H1 (cell line): ENCODE measurements around the gene ADAD2. TPM values are rescaled to one million over a fixed set of nuclear protein-coding genes. Genes with fewer than 3 reads are reported as not detected.

Experiments
- CTCF ChIA-PET: fragments of 300-600 bp; sonication (Branson Sonifier 250); formaldehyde crosslinking; loops from one replicate; lab custom pipeline; 2021; ENCODE audit not compliant: partially characterized antibody; lab: Charles Lee
- POLR2A ChIA-PET: fragments of 300-600 bp; sonication (Branson Sonifier 250); formaldehyde crosslinking; loops from one replicate; lab custom pipeline; 2021; ENCODE audit warnings: inconsistent platforms; ENCODE audit not compliant: partially characterized antibody; lab: Charles Lee
- DNase-seq, 2 experiments: peaks; one replicate each; pipeline versions ENCODE4 v3.0.0 to v3.0.0-alpha.2; 2010 to 2022; ENCODE audit warnings: low spot score in 2 of 2, low read depth in 1 of 2, mixed read lengths in 1 of 2
- FAIRE-seq: peaks from 2 replicates; lab custom pipeline; 2011; peaks lifted over from hg19 to GRCh38; lab: Jason Lieb, UNC
- H2AFZ ChIP-seq: 2 replicates; pipeline ENCODE4 v1.8.1; 2012; ENCODE audit warnings: low read length, inconsistent platforms
- H2AK5ac ChIP-seq: 2 replicates; pipeline ENCODE4 v1.6.1; 2013; ENCODE audit warnings: low read depth, low read length
- H2BK120ac ChIP-seq: replicated peaks from 2 replicates; pipeline ENCODE3; 2013; ENCODE audit warnings: low read depth, low read length, inconsistent platforms
- H2BK12ac ChIP-seq: 2 replicates; pipeline ENCODE4 v1.6.1; 2013; ENCODE audit warnings: low read depth, low read length
- H2BK15ac ChIP-seq: 2 replicates; pipeline ENCODE4 v1.6.1; 2013; ENCODE audit warnings: low read length
- H2BK20ac ChIP-seq: 2 replicates; pipeline ENCODE4 v1.6.1; 2013; ENCODE audit warnings: low read length
- H2BK5ac ChIP-seq: 2 replicates; pipeline ENCODE4 v1.6.1; 2013; ENCODE audit warnings: low read depth, low read length
- H3K14ac ChIP-seq: 2 replicates; pipeline ENCODE4 v1.6.1; 2013; ENCODE audit warnings: inconsistent platforms; ENCODE audit not compliant: insufficient read length
- H3K18ac ChIP-seq: 2 replicates; pipeline ENCODE4 v1.6.1; 2013; ENCODE audit warnings: low read length; ENCODE audit errors: extremely low read depth
- H3K23ac ChIP-seq: 2 replicates; pipeline ENCODE4 v1.6.1; 2013; ENCODE audit warnings: inconsistent platforms; ENCODE audit not compliant: insufficient read length
- H3K23me2 ChIP-seq: 2 replicates; pipeline ENCODE4 v1.6.1; 2013; ENCODE audit warnings: low read depth, low read length
- H3K27ac ChIP-seq: 2 replicates; pipeline ENCODE4 v1.6.1; 2011; ENCODE audit warnings: low read depth, low read length, inconsistent platforms
- H3K27me3 ChIP-seq, 4 experiments: replicated peaks in 1 of 4; 1 replicate in 1 of 4; 2 replicates in 3 of 4; pipeline versions ENCODE4 v1.6.1 to v1.8.1; 2011 to 2013; ENCODE audit warnings: low read length in 3 of 4, mild to moderate bottlenecking in 3 of 4, inconsistent platforms in 2 of 4, mixed read lengths in 2 of 4, moderate library complexity in 1 of 4; ENCODE audit not compliant: control insufficient read depth in 3 of 4, insufficient read depth in 3 of 4; ENCODE audit errors: extremely low read depth in 1 of 4
- H3K36me3 ChIP-seq, 4 experiments: 2 replicates each; pipeline versions ENCODE4 v1.6.1 to v1.8.1; 2011 to 2013; ENCODE audit warnings: mild to moderate bottlenecking in 4 of 4, low read length in 3 of 4, moderate library complexity in 2 of 4, control low read depth in 1 of 4, inconsistent platforms in 1 of 4; ENCODE audit not compliant: insufficient read depth in 4 of 4, control insufficient read depth in 2 of 4
- H3K4ac ChIP-seq: replicated peaks from 2 replicates; pipeline ENCODE3; 2013; ENCODE audit warnings: low read length, low read depth, mixed read lengths, inconsistent platforms; ENCODE audit not compliant: insufficient read length
- H3K4me1 ChIP-seq, 4 experiments: replicated peaks in 1 of 4; 1 replicate in 1 of 4; 2 replicates in 3 of 4; pipeline versions ENCODE4 v1.6.1 to v1.8.1; 2011 to 2013; ENCODE audit warnings: low read length in 3 of 4, inconsistent platforms in 2 of 4, mixed read lengths in 1 of 4; ENCODE audit not compliant: insufficient read depth in 4 of 4, control insufficient read depth in 3 of 4
- H3K4me2 ChIP-seq, 2 experiments: 2 replicates each; pipeline versions ENCODE4 v1.6.1 to v1.8.1; 2011 to 2013; ENCODE audit warnings: low read depth in 2 of 2, low read length in 2 of 2, control low read depth in 1 of 2, inconsistent platforms in 1 of 2, mild to moderate bottlenecking in 1 of 2; ENCODE audit not compliant: insufficient read depth in 1 of 2
- H3K4me3 ChIP-seq, 4 experiments: fragments of 200-600, 300-600 bp in 1 of 4; sonication (generic), shearing (Covaris generic), sonication (Bioruptor Twin) in 1 of 4; 2 replicates each; pipeline versions ENCODE4 v1.5.1 to v1.8.1; 2011 to 2016; ENCODE audit warnings: low read length in 4 of 4, low read depth in 3 of 4, control low read depth in 2 of 4, inconsistent platforms in 2 of 4, mild to moderate bottlenecking in 2 of 4, mixed read lengths in 1 of 4, moderate library complexity in 1 of 4; ENCODE audit not compliant: insufficient read depth in 2 of 4; ENCODE audit errors: extremely low read depth in 1 of 4
- H3K56ac ChIP-seq: replicated peaks from 2 replicates; pipeline ENCODE3; 2013; ENCODE audit warnings: low read depth, mild to moderate bottlenecking, mixed read lengths, low read length, inconsistent platforms; ENCODE audit not compliant: insufficient read length
- H3K79me1 ChIP-seq: 2 replicates; pipeline ENCODE4 v1.6.1; 2013; ENCODE audit warnings: low read depth, low read length, control low read depth
- H3K79me2 ChIP-seq, 2 experiments: 2 replicates each; pipeline versions ENCODE4 v1.6.1 to v1.8.1; 2012 to 2013; ENCODE audit warnings: low read length in 2 of 2, mild to moderate bottlenecking in 2 of 2, inconsistent platforms in 1 of 2; ENCODE audit not compliant: insufficient read depth in 2 of 2, control insufficient read depth in 1 of 2
- H3K9ac ChIP-seq, 4 experiments: replicated peaks in 1 of 4; 1 replicate in 1 of 4; 2 replicates in 3 of 4; pipeline versions ENCODE4 v1.6.1 to v1.8.1; 2011 to 2013; ENCODE audit warnings: low read depth in 3 of 4, low read length in 3 of 4, control low read depth in 2 of 4, mild to moderate bottlenecking in 2 of 4, moderate library complexity in 2 of 4, inconsistent platforms in 1 of 4; ENCODE audit errors: extremely low read depth in 1 of 4
- H3K9me3 ChIP-seq, 2 experiments: 2 replicates each; pipeline versions ENCODE4 v1.6.1 to v1.8.1; 2012 to 2013; ENCODE audit warnings: mild to moderate bottlenecking in 2 of 2, moderate library complexity in 2 of 2, control low read depth in 1 of 2, inconsistent platforms in 1 of 2, low read depth in 1 of 2, low read length in 1 of 2, mixed read lengths in 1 of 2; ENCODE audit not compliant: insufficient read depth in 2 of 2
- H4K20me1 ChIP-seq, 2 experiments: replicated peaks in 1 of 2; 2 replicates each; pipeline versions ENCODE3 to v1.8.1; 2011 to 2013; ENCODE audit warnings: inconsistent platforms in 2 of 2, low read length in 2 of 2, mild to moderate bottlenecking in 1 of 2; ENCODE audit not compliant: insufficient read depth in 2 of 2, control insufficient read depth in 1 of 2
- H4K5ac ChIP-seq: 2 replicates; pipeline ENCODE4 v1.6.1; 2013; ENCODE audit warnings: low read length, low read depth, mixed read lengths, inconsistent platforms; ENCODE audit not compliant: insufficient read length
- H4K8ac ChIP-seq: 2 replicates; pipeline ENCODE4 v1.8.0; 2013; ENCODE audit warnings: mild to moderate bottlenecking, moderate library complexity, low read length, inconsistent platforms; ENCODE audit not compliant: insufficient read depth; ENCODE audit errors: extremely low read depth
- H4K91ac ChIP-seq: replicated peaks from 2 replicates; pipeline ENCODE3; 2013; ENCODE audit warnings: low read length, mixed read lengths, inconsistent platforms; ENCODE audit not compliant: insufficient read length
- CEBPB ChIP-seq: IDR thresholded peaks from 2 replicates; pipeline ENCODE4 v1.6.1; 2012; ENCODE audit warnings: low read depth, low read length
- CHD2 ChIP-seq: IDR thresholded peaks from 2 replicates; pipeline ENCODE4 v1.6.1; 2012; ENCODE audit warnings: low read length, improper control_type of control experiment
- CTBP2 ChIP-seq: IDR thresholded peaks from 2 replicates; pipeline ENCODE4 v1.7.0; 2011; ENCODE audit warnings: borderline replicate concordance, mild to moderate bottlenecking, moderate library complexity, mixed read lengths, low read length; ENCODE audit not compliant: insufficient read depth, insufficient read length
- HDAC2 ChIP-seq, 2 experiments: fragments of 300-600 bp in 1 of 2; sonication (generic) in 1 of 2; IDR thresholded peaks; 2 replicates each; pipeline ENCODE4 v1.6.1; 2011 to 2012; ENCODE audit warnings: low read depth in 2 of 2, low read length in 2 of 2, mild to moderate bottlenecking in 2 of 2, moderate library complexity in 2 of 2, borderline replicate concordance in 1 of 2, inconsistent platforms in 1 of 2
- JUND ChIP-seq: IDR thresholded peaks from 2 replicates; pipeline ENCODE4 v1.6.1; 2011; ENCODE audit warnings: mild to moderate bottlenecking, improper control_type of control experiment, low read length
- MAFK ChIP-seq: IDR thresholded peaks from 2 replicates; pipeline ENCODE4 v1.6.1; 2012; ENCODE audit warnings: low read depth, mild to moderate bottlenecking, improper control_type of control experiment, low read length
- NRF1 ChIP-seq: IDR thresholded peaks from 2 replicates; pipeline ENCODE4 v1.6.1; 2011; ENCODE audit warnings: mild to moderate bottlenecking, low read depth, low read length, improper control_type of control experiment
- POLR2A ChIP-seq, 2 experiments: IDR thresholded peaks; 1 replicate in 1 of 2; 2 replicates in 1 of 2; pipeline ENCODE4 v1.6.1; 2011; ENCODE audit warnings: low read depth in 2 of 2, low read length in 2 of 2, mild to moderate bottlenecking in 2 of 2; ENCODE audit errors: control extremely low read depth in 1 of 2
- RBBP5 ChIP-seq: IDR thresholded peaks from 2 replicates; pipeline ENCODE4 v1.7.1; 2012; ENCODE audit warnings: low read depth, mild to moderate bottlenecking, inconsistent platforms, low read length, moderate library complexity, borderline replicate concordance
- SIN3A ChIP-seq, 2 experiments: IDR thresholded peaks in 1 of 2; conservative IDR thresholded peaks in 1 of 2; 2 replicates each; pipeline ENCODE4 v1.6.1; 2011 to 2012; ENCODE audit warnings: low read length in 2 of 2, improper control_type of control experiment in 1 of 2, low read depth in 1 of 2, mild to moderate bottlenecking in 1 of 2
- SIX5 ChIP-seq: IDR thresholded peaks from 2 replicates; pipeline ENCODE4 v1.6.1; 2011; ENCODE audit warnings: mild to moderate bottlenecking, low read depth, low read length
- TCF12 ChIP-seq: IDR thresholded peaks from 2 replicates; pipeline ENCODE4 v1.6.1; 2011; ENCODE audit warnings: low read depth, mild to moderate bottlenecking, low read length
- WGBS, 2 experiments: shearing (Covaris generic) in 1 of 2; methylation state at CpG; one replicate each; pipeline versions ENCODE4 v1.1.6 to v1.1.7; 2013 to 2015; ENCODE audit warnings: low lambda C conversion rate in 2 of 2, mixed read lengths in 2 of 2, inconsistent platforms in 1 of 2, low coverage in 1 of 2, missing lambda C conversion rate in 1 of 2; ENCODE audit not compliant: insufficient replicate concordance in 2 of 2, insufficient coverage in 1 of 2, insufficient read length in 1 of 2; ENCODE audit errors: extremely low coverage in 1 of 2, missing lambda C conversion rate in 1 of 2; 5-methylcytosine and 5-hydroxymethylcytosine counted together
- polyA plus RNA-seq, 7 experiments: library from polyadenylated mRNA; depleted of rRNA in 3 of 7; stranded (reverse) in 5 of 7; unstranded in 2 of 7; fragments of >200 nt in 5 of 7; fragments of 200-250 nt in 2 of 7; gene quantifications; 1 replicate in 5 of 7; 2 replicates in 1 of 7; 4 replicates in 1 of 7; pipeline versions ENCODE4 v1.2.1 to v1.2.3, GENCODE V29; 2011 to 2013; ENCODE audit warnings: missing spikeins in 2 of 7, mixed read lengths in 2 of 7
- total RNA-seq: library from RNA; stranded (reverse); fragmentation: NEBNext Ultra II Directional; extraction: Animal tissue kit (Norgen Biotek cat#: 25700); gene quantifications from 2 replicates; pipeline ENCODE4 v1.2.1, GENCODE V29; 2021

The ADAD2 gene
- total and polyA plus RNA-seq, 2 of the 8 experiments (the other 6 are each of a cell fraction or from before 2014, with no cell fraction given) = 1.2 to 1.3 TPM

- H3K4me2 ChIP-seq = no peak overlapping the region
- FAIRE-seq = no peak
- H3K23ac ChIP-seq = no peak overlapping the region
- no peaks in the 10 kb centered on the region for H3K27me3 ChIP-seq
- H4K20me1 ChIP-seq = no peaks in the 10 kb centered on the region
- TF ChIP-seq HDAC2 (IDR thresholded peaks at IDR 0.05; ENCODE audit: borderline replicate concordance in 1 of 2, low read depth in 2 of 2, low read length in 2 of 2) (no peak), CTBP2 (no peak), CHD2 (no peak), CEBPB (no peak), JUND (no peak), NRF1 (no peak), TCF12 (no peak), MAFK (no peak), SIX5 (no peak), RBBP5 (no peak), POLR2A (IDR thresholded peaks at IDR 0.05; ENCODE audit: control extremely low read depth in 1 of 2, low read depth in 2 of 2, low read length in 2 of 2) (no peak), SIN3A (conservative IDR thresholded peaks at IDR 0.05 in 1 of 2, IDR thresholded peaks at IDR 0.05 in 1 of 2; ENCODE audit: low read depth in 1 of 2, low read length in 2 of 2) (no peak)
- TF ChIP-seq, all 59 proteins: peak for 0
- H2BK15ac ChIP-seq = no peak overlapping the region
- H3K4me3 ChIP-seq = no peak overlapping the region
- H2BK20ac ChIP-seq = no peak overlapping the region
- H3K14ac ChIP-seq = no peak overlapping the region
- H3K79me2 ChIP-seq = no peaks in the 10 kb centered on the region
- no peaks in the 10 kb centered on the region for H3K9me3 ChIP-seq
- 93% methylated on average over 14 of the region's 14 CpGs; no CpG with 5 or more reads in 1 of the 2 experiments for WGBS, 2 experiments
- H2AFZ ChIP-seq = no peak overlapping the region
- peaks cover 0 to 3% (median under 1%) of the 10 kb centered on the region in 4 experiments; a peak in 2 of 7 replicates for H3K4me1 ChIP-seq
- DNase-seq = no peak
- ChIA-PET POLR2A (no interaction called here), CTCF (interaction anchor here (1.2 kb wide), 1 partner anchor 285 kb away, joined by 3 read pairs; no protein-coding TSS in a partner anchor)
- no peaks in the 10 kb centered on the region for H3K23me2 ChIP-seq
- no peak overlapping the region for H2BK120ac ChIP-seq
- H3K27ac ChIP-seq = no peak overlapping the region
- H3K79me1 ChIP-seq = no peaks in the 10 kb centered on the region
- H4K8ac ChIP-seq = 0 out of 2 replicates have a peak overlapping the region, but pooled peaks have one; percentile 35
- H3K9ac ChIP-seq = no peak overlapping the region
- no peak overlapping the region for H2BK5ac ChIP-seq
- no peak overlapping the region for H4K91ac ChIP-seq
- no peak overlapping the region; the same call in 1 of the 2 replicates for H3K18ac ChIP-seq
- no peak overlapping the region for H3K4ac ChIP-seq
- no peak overlapping the region for H3K56ac ChIP-seq
- no peak overlapping the region for H4K5ac ChIP-seq
- H2AK5ac ChIP-seq = no peak overlapping the region
- H3K36me3 ChIP-seq = no peaks in the 10 kb centered on the region
- H2BK12ac ChIP-seq = no peak overlapping the region
Observed at GRCh38 chr16:84197466-84198128, 6.6 kb downstream of the ADAD2 start.
